C4-2B (cell line): ENCODE results near the gene ACTR3.

Experiments
- CTCF ChIP-seq: fragments of 450-650 bp; conservative IDR thresholded peaks from 2 replicates; pipeline ENCODE4 v1.5.1; 2017; ENCODE audit warnings: mild to moderate bottlenecking
- ZFX ChIP-seq: fragments of 450-650 bp; IDR thresholded peaks from 2 replicates; pipeline ENCODE4 v1.6.1; 2017

- TF ChIP-seq CTCF (no peak), ZFX (no peak)
Measured at GRCh38 chr2:113961000-113961399, 71.1 kb downstream of the ACTR3 start.
